Activated T-cell treated with anti-CD3 and anti-CD28 coated beads for 24 hours (primary cell): ENCODE data around the gene FNDC1.
"Not testable (repeated sequence)": the region's sequence is repeated elsewhere in the genome, so short reads cannot be mapped to it uniquely, and the experiment has no call there.

Experiments used
- DNase-seq: peaks from one replicate; pipeline ENCODE4 v3.0.0-alpha.2; 2020; ENCODE audit warnings: low read depth

The FNDC1 gene

DNA sequence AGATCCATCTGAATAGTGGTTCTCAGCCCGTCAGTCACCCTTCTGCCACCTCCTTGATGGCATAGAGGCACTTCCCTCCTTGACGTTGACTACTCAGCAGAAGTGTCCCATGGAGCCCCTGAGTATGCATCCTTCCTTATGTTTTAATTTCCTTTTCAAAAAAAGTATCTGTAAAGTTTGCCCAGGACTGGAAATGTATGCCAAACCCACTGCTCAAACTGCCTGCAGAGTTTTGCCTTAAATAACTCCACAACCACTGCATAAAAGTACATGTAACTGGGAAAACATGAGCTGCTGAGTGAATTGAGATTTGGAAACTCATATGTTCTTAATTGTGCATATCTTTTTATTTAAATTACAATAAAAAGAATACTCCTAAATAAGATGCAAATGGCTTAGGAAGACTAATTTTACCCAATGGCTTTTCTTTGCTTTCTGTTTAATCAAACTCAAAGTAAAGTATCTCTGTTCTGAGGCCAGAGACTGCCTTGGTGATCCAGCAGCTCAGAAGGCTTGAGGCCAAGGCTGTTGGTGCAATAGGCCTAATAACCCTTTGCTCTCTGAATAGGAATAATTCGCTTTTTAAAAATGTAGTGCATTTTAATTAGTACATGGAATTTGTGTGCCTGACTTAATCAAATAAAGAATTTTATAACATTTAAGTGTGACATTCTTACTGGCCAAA lies 90.4 kb downstream of the FNDC1 start:
- DNase-seq, result no peak

DNA sequence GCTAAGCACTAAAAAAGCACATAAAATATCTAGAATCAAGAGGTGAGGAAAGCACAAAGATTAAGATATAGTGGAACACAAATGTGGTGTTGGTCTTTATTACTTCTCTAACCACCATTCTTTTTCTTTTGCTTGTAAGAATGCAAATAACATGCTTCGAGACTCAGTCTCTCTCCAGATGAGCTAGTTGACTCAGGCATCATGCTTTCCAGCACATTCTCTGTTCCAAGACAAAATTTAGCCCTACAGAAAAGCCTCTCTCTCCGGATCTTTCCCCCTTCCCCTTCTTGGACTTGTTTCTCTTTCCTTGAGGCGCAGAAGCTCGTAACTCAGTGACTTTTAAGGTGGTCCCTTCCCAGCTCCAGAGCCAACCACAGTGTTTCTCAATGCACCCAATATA lies 91.0 kb downstream of the FNDC1 start:
- DNase-seq, result no peak

DNA sequence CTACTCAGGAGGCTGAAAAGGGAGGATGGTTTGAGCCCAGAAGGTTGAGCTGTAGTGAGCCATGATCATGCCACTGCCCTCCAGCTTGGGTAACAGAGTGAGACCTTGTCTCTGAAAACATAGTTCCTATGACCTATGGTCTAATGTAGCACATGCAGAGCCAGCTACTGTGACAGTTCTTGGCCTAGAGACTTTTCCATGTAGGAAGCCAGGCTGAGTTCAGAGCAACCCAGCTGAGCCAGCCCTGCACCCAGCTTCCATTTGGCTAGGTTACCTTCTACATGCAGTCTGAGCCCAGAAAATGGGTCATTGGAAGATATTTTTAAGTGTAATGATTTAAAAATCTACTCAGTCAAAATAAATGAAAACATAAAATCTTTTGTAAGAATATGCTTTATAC lies 92.8 kb downstream of the FNDC1 start:
- no peak for DNase-seq

DNA sequence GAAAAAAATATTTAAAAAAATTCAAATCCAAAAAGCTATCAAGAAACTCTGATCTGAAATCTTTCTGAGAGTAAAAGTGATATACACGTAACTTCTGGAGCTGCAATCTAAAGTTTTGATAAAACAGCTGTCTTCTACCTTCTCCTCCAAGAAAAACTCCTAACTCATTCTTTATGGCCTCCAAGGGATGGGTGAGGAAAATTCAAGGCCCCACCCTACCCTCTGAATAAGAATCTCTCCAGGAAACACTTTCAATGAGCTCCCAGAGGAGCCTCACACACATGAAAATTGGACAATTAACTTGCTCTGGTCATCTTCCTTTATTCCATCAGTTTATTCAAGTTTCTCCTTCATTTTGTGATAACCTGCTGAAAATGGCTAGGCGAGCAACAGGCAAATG lies 93.4 kb downstream of the FNDC1 start:
- no peak for DNase-seq

DNA sequence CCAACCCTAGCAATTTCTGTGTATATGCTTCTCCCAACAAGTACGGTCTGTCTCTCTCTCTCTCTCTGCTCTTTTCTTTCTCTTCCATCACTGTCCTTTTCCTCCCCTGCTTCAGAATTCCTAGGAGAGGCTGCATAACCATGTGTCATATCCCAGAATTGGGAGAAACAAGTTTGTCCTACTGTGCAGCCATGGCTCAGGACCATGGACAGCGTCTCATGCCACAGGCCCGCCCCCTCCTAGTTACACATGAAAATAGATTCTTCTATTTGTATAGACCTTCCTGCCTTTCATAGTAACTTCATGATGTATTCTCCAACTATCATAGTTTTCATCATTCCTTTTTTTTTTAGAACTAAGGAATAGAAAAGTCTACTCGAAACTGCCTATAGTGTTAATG lies 98.0 kb downstream of the FNDC1 start:
- no peak for DNase-seq

DNA sequence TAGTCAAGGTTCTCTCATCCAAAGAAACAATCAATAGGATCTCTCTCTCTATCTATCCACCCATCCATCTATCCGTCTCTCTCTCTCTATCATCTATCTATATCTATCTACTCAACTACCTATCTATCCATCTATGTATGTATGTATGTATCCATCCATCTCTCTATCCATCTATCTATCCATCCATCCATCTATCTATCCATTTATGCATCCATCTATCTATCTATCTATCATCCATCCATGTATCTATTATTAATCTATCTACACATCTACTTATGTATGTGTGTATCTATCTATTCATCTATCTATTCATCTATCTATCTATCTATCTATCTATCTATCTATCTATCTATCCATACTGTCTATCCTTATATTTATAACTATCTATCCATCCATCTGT lies 99.3 kb downstream of the FNDC1 start:
- DNase-seq, result no peak

DNA sequence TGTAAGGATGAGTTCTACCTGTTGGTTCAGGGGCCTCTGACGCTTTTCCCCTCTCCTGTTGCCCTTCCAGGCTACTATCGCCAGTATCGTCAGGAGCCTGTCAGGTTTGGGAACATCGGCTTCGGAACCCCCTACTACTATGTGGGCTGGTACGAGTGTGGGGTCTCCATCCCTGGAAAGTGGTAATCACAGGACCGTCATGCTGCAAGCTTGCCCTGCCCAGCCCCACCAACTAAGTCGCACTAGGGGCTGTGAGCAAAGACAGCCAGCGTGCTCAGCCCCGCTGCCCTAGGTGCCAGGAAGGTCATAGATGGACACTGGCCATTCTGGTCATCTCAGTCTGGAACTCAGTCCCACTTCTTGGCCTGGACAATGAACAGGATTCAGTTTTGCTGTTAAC lies 102.1 kb downstream of the FNDC1 start:
- no peak for DNase-seq

DNA sequence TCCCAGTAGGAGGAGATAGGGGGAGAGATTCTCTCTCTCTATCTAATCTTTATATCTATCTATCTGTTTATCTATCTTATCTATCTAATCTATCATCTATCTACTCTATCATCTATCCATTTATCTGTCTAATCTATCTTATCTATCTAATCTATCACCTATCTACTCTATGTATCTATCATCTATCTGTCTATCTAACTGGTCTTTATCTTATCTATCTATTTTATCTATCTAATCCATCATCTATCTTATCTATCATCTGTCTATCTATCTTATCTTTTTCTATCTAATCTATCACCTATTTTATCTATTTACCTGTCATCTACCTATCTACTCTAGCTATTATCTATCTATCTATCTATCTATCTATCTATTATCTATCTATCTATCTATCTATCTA lies 109.4 kb downstream of the FNDC1 start:
- no peak for DNase-seq

DNA sequence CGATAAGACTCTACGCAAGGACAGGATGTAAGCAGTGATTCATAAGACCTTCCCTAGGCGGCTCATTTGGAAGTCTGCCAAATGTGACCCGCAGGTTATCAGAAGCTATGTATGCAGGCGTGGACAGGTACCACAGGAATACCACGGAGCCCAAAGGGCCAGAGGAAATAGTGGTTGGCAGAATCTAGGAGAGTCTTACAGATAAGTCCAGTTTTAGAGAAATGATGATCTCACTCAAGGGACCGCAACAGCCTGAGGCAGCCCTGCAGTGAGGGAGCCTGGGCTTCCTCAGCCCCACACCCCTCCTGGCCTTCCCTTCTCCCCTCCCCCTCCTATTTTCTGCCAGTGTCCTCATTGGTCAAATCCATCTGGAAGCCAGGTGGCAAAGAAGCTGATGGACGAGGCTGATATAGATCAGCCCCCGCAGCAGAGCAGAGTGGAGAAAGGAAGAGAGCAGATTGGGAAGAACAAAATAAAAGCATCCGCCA lies 110.6 kb downstream of the FNDC1 start:
- no peak for DNase-seq

DNA sequence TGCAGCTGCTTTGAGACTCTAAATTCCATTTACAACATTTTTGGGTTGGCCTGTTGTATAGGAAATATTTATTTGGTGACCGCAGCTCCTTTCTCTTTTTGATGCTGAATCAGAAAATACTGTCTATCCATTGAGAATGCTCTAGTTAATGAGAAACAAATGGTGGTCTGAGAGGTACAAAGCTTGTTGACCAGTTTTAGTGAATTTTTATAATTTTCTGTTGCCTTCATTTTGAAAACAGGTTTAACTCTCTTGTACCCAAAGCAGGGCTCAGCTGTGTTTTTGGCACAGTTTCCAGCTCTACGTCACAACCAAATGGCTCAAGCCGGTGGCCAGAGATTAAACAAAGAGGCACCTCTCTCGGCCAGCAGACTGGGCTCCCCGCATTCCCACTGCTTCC lies 113.2 kb downstream of the FNDC1 start:
- DNase-seq, result no peak

DNA sequence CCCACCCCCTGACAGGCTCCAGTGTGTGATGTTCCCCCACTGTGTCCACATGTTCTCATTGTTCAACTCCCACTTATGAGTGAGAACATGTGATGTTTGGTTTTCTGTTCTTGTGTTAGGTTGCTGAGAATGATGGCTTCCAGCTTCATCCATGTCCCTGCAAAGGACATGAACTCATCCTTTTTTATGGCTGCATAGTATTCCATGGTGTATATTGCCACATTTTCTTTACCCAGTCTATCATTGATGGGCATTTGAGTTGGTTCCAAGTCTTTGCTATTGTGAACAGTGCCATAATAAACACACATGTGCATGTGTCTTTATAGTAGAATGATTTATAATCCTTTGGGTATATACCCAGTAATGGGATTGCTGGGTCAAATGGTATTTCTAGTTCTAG lies 115.5 kb downstream of the FNDC1 start:
- not testable (repeated sequence) for DNase-seq

DNA sequence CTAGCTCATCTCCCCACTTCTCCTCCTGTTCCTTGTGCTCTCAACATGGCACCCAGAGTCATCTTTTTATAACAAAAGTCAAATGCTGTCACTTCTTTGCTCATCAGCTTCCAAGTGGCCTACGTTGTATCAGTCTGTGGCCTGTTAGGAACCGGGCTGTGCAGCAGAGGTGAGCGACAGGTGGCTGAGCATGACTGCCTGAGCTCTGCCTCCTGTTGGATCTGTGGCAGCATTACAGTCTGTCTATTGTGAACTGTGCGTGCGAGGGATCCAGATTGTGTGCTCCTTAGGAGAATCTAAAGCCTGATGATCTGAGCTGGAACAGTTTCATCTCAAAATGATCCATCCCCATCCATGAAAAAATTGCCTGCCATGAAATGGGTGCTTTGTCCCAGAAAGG lies 129.6 kb downstream of the FNDC1 start:
- DNase-seq, result no peak

DNA sequence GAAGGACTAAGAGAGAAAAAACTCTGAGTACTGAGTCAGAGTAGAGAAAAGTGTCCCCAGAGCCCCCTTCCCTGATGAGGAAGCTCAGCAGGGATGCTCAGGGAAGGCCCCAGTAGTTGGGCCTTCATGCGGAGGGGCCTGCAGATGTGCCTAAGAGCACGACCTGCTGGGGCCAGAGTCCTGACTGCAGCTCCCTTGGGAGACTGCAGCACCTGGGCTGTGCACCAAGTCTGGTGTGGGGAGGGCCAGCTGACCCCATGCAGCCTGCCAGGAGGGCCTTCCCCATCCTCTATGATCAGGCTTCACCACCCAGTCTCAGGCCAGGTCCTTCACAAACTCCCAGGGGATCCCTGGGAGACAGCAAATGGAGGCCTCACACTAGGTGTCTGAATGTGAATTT lies 130.4 kb downstream of the FNDC1 start:
- no peak for DNase-seq

DNA sequence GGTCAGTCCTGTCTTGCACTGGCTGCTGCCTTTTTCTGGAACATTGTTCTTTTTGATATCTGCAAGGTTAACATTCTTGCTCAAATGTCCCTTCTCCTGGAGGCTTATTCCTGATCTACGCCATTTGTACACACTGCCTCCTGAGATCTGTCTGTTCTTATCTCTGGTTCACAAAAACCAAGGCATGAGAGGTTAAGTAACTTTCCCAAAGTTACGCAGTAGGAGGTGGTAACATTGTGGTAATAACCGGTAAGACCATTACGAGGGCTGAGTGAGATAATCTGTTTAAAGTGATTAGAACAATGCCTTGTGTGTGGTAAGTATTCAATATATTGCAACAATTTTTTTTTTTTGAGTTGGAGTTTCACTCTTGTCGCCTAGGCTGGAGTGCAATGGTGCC lies 132.1 kb downstream of the FNDC1 start:
- no peak for DNase-seq

DNA sequence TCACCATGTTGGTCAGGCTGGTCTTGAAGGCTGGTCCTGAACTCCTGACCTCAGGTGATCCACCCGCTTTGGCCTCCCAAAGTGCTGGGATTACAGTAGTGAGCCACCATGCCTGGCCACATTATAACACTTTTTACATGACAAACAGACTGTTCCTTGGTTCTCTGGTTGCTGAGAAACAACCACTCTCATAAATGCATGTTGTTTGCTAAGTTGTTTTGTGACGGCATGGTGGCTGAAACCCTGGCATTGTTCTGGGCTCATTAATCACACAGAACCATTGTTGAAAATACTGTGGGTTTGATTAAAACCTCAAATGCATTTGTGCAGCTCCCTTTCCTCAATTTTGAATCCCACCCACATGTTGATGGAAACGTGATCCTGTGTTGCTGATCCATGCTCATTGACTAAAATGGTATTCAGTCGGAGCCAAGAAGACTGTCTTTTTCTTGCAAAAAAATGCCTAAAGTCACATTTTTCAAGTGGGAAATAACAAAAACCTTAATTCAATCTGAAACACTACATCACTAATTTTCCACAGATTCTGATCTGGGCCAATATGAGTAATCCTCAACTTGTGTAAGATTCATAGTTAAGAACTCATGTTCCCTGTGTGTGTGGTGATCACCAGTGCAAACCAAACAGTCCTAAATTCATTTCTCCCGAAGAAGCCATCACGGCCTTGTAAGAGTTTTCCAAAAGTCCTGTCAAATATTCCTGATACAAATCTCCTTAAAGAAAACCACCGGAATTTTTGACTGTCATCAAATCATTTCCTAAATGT lies 132.8 kb downstream of the FNDC1 start:
- DNase-seq, result no peak

DNA sequence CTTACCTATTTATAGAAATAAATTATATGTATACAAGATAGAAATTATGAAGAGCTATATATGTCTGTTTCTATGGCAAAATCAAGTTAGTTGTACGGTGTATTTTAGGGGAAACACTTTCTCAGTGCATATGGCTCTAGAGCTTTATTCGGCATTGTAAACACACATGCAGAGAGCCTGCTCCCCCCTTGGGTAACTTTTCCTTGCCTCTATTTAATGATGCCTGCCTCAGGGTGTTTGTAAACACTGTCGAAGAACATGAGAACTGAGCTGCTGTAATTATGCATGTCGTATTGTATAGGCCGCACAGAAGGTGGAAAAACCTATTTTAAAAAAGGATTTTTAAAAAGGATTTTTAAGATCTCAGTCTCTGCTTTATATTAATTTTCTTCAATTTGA lies 133.4 kb downstream of the FNDC1 start:
- DNase-seq, result no peak

DNA sequence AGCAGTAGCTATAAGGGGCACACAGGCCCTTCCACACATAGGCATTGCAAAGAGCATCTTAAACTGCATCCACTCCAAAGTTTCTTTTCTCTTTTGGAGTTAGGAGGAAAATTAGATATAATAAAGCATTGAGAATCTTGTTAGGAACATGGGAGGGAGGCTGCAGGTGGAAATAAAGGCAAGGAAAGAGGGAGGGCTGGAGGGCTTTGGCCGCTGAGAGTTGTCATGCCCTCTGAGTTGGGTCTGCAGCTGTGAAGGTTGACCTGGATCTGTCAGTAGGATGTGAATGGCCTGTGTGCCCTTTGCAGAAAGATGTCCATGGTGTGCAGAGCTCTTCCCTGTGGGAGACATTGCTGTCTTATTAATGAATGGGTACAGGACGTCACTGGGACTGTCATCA lies 134.0 kb downstream of the FNDC1 start:
- no peak for DNase-seq

DNA sequence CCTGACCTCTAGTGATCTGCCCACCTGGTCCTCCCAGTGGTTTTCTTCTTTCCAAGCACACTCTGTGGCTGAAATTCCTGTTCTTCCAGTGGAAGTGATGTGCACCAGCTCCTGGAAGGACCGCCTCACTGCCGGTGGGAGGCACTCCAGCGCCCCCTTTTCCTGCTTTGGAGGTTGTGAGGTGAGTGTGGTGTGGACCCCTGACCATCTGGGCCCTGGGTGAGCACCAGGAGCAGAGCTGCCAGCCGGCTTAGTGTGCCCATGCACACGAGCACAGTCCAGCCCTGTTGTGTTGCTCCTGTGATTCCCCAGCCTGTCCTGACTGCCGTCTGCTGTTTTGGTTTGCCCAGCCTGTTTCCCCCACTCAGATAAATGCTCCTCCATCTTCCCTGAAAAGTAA lies 134.6 kb downstream of the FNDC1 start:
- DNase-seq, result no peak

DNA sequence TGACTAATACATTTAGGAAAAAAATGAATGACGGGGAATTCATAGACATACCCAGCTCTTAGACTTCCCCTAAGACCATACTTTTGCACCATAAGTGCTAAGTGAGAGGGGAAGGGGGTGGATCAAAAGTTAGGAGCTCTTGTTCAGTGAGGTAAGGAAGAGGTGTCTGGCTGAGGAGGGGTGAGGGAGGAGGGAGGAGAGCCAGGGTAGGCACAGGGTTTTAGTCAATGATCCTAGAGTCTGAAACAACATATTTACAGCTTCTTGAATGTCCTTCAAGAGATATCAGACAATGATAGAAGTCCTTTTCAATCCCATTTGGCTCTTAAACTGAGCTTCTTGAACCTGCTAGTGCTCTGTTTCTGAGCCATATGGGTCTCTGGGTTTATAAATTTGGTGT lies 135.4 kb downstream of the FNDC1 start:
- DNase-seq, result no peak

DNA sequence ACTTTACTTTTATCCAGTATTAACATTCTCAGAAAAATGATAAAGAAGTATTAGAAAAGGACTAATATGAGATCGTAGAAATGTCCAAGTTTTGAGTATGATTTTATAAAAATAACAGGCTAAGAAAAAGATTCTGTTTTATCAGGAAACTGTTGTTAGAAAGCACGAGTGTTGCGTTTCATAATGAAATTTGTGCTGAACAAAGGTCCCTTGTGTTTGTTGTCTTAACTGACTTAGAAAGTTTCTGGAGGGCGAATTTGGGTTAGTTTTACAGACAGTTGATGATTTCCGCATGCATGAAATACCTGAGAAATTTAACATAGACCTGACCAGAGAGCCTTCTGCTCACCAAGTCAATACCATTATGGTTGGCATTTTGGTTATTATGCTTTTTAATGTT lies 136.0 kb downstream of the FNDC1 start:
- DNase-seq, result no peak

DNA sequence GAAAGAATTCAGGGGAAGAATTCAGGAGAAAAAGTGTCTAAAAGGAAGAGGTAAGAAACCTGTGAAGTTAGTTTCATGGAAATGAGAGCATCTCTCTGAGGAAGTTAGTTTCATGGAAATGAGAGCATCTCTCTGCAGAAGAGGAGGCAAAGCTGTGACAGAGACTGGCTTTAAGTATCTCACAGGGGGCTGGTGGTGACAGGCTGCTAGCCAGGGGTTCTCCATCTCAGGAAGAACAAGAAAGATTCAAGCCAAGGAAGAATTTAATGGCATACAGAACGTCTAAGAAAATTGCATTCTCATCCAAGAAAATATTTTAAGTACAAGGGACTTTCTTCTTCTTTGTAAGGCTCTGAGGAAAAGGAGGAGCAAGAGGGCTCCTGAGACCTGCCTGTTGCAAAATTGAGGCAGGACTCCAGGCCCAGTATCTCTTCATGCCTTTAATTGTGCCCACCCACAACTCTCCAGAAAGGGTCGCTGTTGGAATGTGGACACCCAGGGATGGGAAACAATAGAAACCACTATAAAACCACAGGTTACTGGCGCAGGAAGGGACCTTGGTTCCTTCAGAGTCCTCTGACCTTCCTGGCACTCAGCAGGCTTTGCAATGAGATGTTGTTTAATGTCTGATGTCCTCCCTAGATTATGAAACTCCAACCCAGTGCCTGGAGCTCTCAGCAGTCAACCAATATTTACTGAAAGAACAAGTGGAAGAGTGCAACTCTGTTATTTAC lies 136.8 kb downstream of the FNDC1 start:
- no peak for DNase-seq

DNA sequence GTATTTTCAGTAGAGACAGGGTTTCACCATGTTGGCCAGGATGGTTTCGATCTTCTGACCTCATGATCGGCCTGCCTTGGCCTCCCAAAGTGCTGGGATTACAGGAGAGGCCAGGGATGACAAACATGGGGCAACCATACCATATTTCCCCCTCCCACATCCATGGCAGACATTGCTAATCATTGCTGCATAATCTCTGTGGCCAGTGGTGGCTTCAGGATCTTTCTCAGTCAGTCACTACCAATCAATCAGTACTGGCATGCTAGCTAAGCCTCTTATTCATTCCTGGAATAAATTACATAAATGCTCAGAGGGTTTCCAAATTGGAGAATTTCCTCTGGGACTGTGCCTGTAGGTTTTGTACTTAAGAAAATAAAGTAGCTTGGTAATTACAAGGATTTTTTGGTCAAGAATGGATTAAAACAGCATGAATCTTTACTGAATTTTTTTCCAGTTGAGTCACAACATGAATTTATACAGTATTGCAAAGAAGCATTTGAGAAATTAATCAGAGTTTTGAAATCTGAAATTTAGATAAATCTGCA lies 138.1 kb downstream of the FNDC1 start:
- no peak for DNase-seq

DNA sequence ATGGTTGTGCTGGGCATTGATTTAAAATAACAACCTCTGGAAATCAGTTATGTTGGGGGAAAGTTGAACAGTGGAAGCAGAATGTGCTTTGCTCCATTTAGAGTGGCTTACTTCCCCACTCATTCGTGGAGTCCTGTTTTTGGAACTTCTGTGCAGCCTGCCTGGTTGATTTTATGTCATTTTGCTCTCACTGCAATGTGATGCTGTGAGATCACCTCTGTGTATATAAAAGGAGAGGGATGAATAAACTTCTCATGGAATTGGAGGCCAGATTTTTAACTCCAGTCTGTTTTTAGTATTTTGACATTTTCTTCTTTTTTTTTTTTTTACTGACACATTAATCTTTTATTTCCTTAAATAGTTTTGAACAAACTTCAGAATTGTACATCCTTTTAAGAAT lies 139.0 kb downstream of the FNDC1 start:
- DNase-seq, result no peak
